ENCODE data around the gene FAM193A. TPM values are rescaled to one million over a fixed set of nuclear protein-coding genes. Genes with fewer than 3 reads are reported as not detected.

The FAM193A gene
- total RNA-seq, 4 donors from 2014 or later = 16.7 to 18.9 (median 18.0) TPM

GRCh38 chr4:2574009-2574408 lies 37.6 kb downstream of the FAM193A start:
- no peak for ATAC-seq

DNA sequence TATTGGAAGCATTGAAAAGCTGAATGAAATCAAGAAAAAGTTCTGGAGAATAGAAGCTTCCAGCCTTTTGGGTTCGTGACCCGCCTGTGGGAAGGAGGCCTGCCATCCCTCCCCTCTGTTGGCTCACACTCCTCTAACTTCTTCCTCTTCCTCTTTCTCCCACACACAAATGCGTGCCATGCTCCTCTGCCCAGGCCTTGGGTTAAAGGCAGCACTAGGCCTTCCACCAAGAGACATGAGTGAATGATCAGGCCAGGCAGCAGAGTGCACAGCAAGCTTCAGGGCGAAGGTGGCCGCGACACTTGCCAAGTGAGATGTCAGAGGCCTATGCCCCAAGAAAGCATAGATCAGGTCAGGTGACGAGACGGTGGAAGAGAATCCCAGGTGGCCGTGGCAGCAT lies 38.4 kb downstream of the FAM193A start:
- DNase-seq (no peak), ATAC-seq (no peak)
- in situ Hi-C loops (cut with MboI; ENCODE audit: low sequenced_read_pairs in 4 of 4) (no loop called here), intact Hi-C loops (cut with DNase I; ENCODE audit: low total_unique reads) (no loop called here)
- Histone ChIP-seq H3K36me3 (no peaks in the 10 kb centered on the region), H3K4me3 (no peak overlapping the region), H3K27ac (no peak overlapping the region), H3K9me3 (no peaks in the 10 kb centered on the region), H3K4me1 (peaks cover 32 to 34% of the 10 kb centered on the region in 2 donors), H3K27me3 (no peaks in the 10 kb centered on the region)
- TF ChIP-seq POLR2A (IDR thresholded peaks at IDR 0.05) = no peak
- TF ChIP-seq, protein P1, sequence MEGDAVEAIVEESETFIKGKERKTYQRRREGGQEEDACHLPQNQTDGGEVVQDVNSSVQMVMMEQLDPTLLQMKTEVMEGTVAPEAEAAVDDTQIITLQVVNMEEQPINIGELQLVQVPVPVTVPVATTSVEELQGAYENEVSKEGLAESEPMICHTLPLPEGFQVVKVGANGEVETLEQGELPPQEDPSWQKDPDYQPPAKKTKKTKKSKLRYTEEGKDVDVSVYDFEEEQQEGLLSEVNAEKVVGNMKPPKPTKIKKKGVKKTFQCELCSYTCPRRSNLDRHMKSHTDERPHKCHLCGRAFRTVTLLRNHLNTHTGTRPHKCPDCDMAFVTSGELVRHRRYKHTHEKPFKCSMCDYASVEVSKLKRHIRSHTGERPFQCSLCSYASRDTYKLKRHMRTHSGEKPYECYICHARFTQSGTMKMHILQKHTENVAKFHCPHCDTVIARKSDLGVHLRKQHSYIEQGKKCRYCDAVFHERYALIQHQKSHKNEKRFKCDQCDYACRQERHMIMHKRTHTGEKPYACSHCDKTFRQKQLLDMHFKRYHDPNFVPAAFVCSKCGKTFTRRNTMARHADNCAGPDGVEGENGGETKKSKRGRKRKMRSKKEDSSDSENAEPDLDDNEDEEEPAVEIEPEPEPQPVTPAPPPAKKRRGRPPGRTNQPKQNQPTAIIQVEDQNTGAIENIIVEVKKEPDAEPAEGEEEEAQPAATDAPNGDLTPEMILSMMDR (IDR thresholded peaks at IDR 0.05 in 4 of 5, conservative IDR thresholded peaks at IDR 0.05 in 1 of 5) = no peak

More at GRCh38 chr4:2574009-2574408, 37.6 kb downstream of the FAM193A start:
- Histone ChIP-seq H3K4me3 (no peak overlapping the region), H3K4me1 (peaks cover 32 to 38% of the 10 kb centered on the region in 2 donors), H3K9me3 (no peaks in the 10 kb centered on the region), H3K27me3 (no peaks in the 10 kb centered on the region), H3K36me3 (no peaks in the 10 kb centered on the region), H3K27ac (no peak overlapping the region)
- DNase-seq = no peak
- intact Hi-C loops (cut with DNase I; ENCODE audit: low total_unique reads) = no loop called here
- in situ Hi-C loops (cut with MboI; ENCODE audit: low sequenced_read_pairs in 4 of 4) = no loop called here
- TF ChIP-seq, protein P1 (IDR thresholded peaks at IDR 0.05 in 4 of 5, conservative IDR thresholded peaks at IDR 0.05 in 1 of 5) = no peak
- no peak for TF ChIP-seq POLR2A (IDR thresholded peaks at IDR 0.05)

DNA sequence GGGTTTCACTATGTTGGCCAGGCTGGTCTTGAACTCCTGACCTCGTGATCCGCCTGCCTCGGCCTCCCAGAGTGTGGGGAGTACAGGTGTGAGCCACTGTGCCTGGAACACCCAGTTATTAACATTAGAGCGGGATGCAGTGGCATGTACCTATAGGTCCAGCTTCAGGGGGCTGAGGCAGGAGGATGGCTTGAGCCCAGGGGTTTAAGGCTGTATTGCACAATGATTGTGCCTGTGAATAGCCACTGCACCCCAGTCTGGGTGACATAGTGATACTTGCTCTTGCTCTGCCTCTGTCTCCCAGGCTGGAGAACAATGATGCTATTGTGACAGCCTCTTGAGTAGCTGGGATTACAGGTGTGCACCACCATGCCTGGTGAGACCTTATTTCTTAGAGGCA lies 39.8 kb downstream of the FAM193A start:
- in situ Hi-C loops (cut with MboI; ENCODE audit: low sequenced_read_pairs in 4 of 4) (no loop called here), intact Hi-C loops (cut with DNase I; ENCODE audit: low total_unique reads) (no loop called here)
- no peak for ATAC-seq
- Histone ChIP-seq H3K36me3 (no peaks in the 10 kb centered on the region), H3K27ac (no peak overlapping the region), H3K4me3 (no peak overlapping the region), H3K4me1 (peaks cover 20 to 22% of the 10 kb centered on the region in 2 donors), H3K27me3 (no peaks in the 10 kb centered on the region), H3K9me3 (no peaks in the 10 kb centered on the region)
- no peak for DNase-seq
- TF ChIP-seq, protein P1 (IDR thresholded peaks at IDR 0.05 in 4 of 5, conservative IDR thresholded peaks at IDR 0.05 in 1 of 5) = no peak
- no peak for TF ChIP-seq POLR2A (IDR thresholded peaks at IDR 0.05)

DNA sequence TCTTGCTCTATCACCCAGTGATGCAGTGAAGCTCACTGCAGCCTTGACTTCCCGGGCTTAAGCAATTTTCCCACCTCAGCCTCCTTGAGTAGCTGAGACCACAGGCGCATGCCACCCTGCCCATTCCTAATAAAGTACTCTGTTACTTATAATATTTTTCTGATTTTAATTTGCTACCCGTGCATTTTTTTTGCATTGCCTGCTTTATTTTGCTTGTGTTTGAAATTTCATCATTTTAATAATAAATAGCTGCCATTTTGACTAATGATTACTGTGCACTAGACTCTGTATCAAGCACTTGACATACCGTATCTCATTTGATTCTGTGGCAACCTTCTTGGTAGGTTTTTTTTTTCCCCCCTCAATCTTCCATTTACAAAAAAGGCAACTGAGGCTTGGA lies 41.7 kb downstream of the FAM193A start:
- in situ Hi-C loops (cut with MboI; ENCODE audit: low sequenced_read_pairs in 4 of 4) (no loop called here), intact Hi-C loops (cut with DNase I; ENCODE audit: low total_unique reads) (no loop called here)
- Histone ChIP-seq H3K27me3 (no peaks in the 10 kb centered on the region), H3K4me1 (peaks cover 19 to 22% of the 10 kb centered on the region in 2 donors), H3K36me3 (no peaks in the 10 kb centered on the region), H3K9me3 (no peaks in the 10 kb centered on the region), H3K4me3 (no peak overlapping the region), H3K27ac (no peak overlapping the region)
- TF ChIP-seq, protein P1 (IDR thresholded peaks at IDR 0.05 in 4 of 5, conservative IDR thresholded peaks at IDR 0.05 in 1 of 5) = no peak
- no peak for DNase-seq
- ATAC-seq = no peak

GRCh38 chr4:2579910-2580309 lies 43.5 kb downstream of the FAM193A start:
- no peak overlapping the region for H3K27ac ChIP-seq
- no peaks in the 10 kb centered on the region for H3K36me3 ChIP-seq
- peaks cover 27 to 30% of the 10 kb centered on the region in 2 donors for H3K4me1 ChIP-seq
- no peaks in the 10 kb centered on the region for H3K9me3 ChIP-seq
- no peak for ATAC-seq
- no peak for DNase-seq
- in situ Hi-C loops (cut with MboI; ENCODE audit: low sequenced_read_pairs in 4 of 4) (no loop called here), intact Hi-C loops (cut with DNase I; ENCODE audit: low total_unique reads) (no loop called here)
- TF ChIP-seq, protein P1 (IDR thresholded peaks at IDR 0.05 in 4 of 5, conservative IDR thresholded peaks at IDR 0.05 in 1 of 5) = no peak
- no peak for TF ChIP-seq POLR2A (IDR thresholded peaks at IDR 0.05)
- no peak overlapping the region for H3K4me3 ChIP-seq
- no peaks in the 10 kb centered on the region for H3K27me3 ChIP-seq

Measured in gastrocnemius medialis (tissue), 4 donors.